Calu3 (cell line): ENCODE measurements around the gene FTMT. TPM values are rescaled to one million over a fixed set of nuclear protein-coding genes. Genes with fewer than 3 reads are reported as not detected.

Experiments used
- BruUV-seq: library from RNA; stranded (reverse); fragments of 400-500 nt; replicated peaks from 2 replicates; lab custom pipeline; 2021; lab: Mats Ljungman, UMichigan
- CTCF ChIA-PET: fragments of 300-600 bp; sonication (Branson Sonifier 250); formaldehyde crosslinking; loops from one replicate; lab custom pipeline; 2022; ENCODE audit warnings: antibody characterized with exemption; lab: Charles Lee
- DNase-seq: peaks from one replicate; pipeline ENCODE4 v3.0.0; 2022
- H3K27ac Mint-ChIP-seq: one replicate; pipeline ENCODE4 v1.8.0; 2022; ENCODE audit warnings: mixed read lengths; ENCODE audit not compliant: unreplicated experiment
- H3K27me3 Mint-ChIP-seq: one replicate; pipeline ENCODE4 v1.8.0; 2022; ENCODE audit warnings: mixed read lengths; ENCODE audit not compliant: unreplicated experiment
- H3K36me3 Mint-ChIP-seq: one replicate; pipeline ENCODE4 v1.8.0; 2022; ENCODE audit warnings: mild to moderate bottlenecking, moderate library complexity, mixed read lengths; ENCODE audit not compliant: insufficient read depth, unreplicated experiment
- H3K4me1 Mint-ChIP-seq: one replicate; pipeline ENCODE4 v1.8.0; 2022; ENCODE audit warnings: mild to moderate bottlenecking, low read depth, mixed read lengths; ENCODE audit not compliant: unreplicated experiment
- H3K4me3 Mint-ChIP-seq: one replicate; pipeline ENCODE4 v1.8.0; 2022; ENCODE audit warnings: mild to moderate bottlenecking, low read depth, moderate library complexity, mixed read lengths; ENCODE audit not compliant: unreplicated experiment
- H3K9me3 Mint-ChIP-seq: one replicate; pipeline ENCODE4 v1.8.0; 2022; ENCODE audit warnings: low read depth, mixed read lengths; ENCODE audit not compliant: unreplicated experiment
- intact Hi-C: fragments of 100-400 bp; cut with micrococcal nuclease; formaldehyde crosslinking; loops from one replicate; pipeline ENCODE4 v1.10.0; 2022; ENCODE audit not compliant: unreplicated experiment
- total RNA-seq: library from RNA; stranded (reverse); gene quantifications from 2 replicates; pipeline ENCODE4 v1.2.3, GENCODE V29; 2022
- TF ChIP-seq, protein P1 (sequence below): fragments of 200-600 bp; IDR thresholded peaks from one replicate; pipeline ENCODE4 v1.8.0; 2022; ENCODE audit warnings: antibody characterized with exemption; ENCODE audit not compliant: unreplicated experiment

The FTMT gene
- total RNA-seq, 1 experiment from 2014 or later, result not detected

DNA sequence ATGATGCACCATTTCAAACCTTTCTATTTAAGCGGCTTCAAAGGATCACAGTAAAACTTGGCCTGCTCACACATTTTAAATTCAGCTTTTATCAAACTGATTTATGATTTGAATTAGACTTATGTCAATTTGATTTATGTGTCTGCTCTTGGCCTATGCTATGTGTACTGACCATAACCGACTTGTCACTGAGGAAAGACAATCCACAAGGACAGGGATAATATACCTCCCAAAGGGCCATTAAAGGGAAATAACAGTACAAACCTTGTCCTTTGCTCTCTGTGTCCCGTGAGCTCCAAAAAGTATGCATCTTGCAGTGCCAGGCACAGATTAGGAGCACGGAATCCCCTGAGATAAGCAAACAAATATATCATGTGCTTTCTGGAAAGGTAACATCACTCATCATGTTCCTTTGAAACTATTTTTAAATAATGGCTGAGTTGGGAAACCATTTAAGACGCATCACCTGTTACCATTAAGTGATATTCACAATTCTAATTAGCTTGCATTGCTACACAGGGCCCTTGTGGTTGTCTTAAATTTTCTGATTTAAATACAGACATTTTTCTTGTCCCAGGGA lies 31.9 kb upstream of the FTMT start:
- Mint-ChIP-seq H3K9me3 (no peaks in the 10 kb centered on the region), H3K27me3 (no peaks in the 10 kb centered on the region), H3K4me3 (no peak overlapping the region), H3K4me1 (no peaks in the 10 kb centered on the region), H3K36me3 (no peaks in the 10 kb centered on the region), H3K27ac (no peak overlapping the region)
- BruUV-seq, result no TSS peak
- intact Hi-C loops, result no loop called here
- CTCF ChIA-PET, result no interaction called here
- DNase-seq, result no peak
- TF ChIP-seq, protein P1, sequence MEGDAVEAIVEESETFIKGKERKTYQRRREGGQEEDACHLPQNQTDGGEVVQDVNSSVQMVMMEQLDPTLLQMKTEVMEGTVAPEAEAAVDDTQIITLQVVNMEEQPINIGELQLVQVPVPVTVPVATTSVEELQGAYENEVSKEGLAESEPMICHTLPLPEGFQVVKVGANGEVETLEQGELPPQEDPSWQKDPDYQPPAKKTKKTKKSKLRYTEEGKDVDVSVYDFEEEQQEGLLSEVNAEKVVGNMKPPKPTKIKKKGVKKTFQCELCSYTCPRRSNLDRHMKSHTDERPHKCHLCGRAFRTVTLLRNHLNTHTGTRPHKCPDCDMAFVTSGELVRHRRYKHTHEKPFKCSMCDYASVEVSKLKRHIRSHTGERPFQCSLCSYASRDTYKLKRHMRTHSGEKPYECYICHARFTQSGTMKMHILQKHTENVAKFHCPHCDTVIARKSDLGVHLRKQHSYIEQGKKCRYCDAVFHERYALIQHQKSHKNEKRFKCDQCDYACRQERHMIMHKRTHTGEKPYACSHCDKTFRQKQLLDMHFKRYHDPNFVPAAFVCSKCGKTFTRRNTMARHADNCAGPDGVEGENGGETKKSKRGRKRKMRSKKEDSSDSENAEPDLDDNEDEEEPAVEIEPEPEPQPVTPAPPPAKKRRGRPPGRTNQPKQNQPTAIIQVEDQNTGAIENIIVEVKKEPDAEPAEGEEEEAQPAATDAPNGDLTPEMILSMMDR, result no peak

DNA sequence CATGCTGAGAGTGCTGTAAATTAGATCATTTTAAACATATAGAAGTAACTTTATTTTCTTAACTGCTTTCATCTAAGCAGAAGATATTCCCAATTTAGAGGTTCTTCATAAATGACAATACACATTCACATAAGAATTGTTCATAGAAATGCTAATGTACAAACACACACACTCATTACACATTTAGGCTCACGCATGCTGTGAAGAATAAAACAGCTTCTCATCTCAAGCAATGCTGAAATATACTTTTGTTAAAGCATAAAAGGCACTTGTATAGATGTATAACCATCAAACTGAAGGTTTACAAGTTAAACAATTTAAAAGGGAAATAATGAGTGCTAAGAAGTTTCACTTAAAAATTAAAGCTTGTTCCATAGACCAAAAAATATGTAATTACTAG lies 18.1 kb upstream of the FTMT start:
- BruUV-seq, result no TSS peak
- Mint-ChIP-seq H3K27me3 (no peaks in the 10 kb centered on the region), H3K4me1 (no peaks in the 10 kb centered on the region), H3K4me3 (no peak overlapping the region), H3K9me3 (no peaks in the 10 kb centered on the region), H3K27ac (no peak overlapping the region), H3K36me3 (no peaks in the 10 kb centered on the region)
- CTCF ChIA-PET, result no interaction called here
- intact Hi-C loops, result no loop called here
- no peak for DNase-seq
- TF ChIP-seq, protein P1, result no peak

DNA sequence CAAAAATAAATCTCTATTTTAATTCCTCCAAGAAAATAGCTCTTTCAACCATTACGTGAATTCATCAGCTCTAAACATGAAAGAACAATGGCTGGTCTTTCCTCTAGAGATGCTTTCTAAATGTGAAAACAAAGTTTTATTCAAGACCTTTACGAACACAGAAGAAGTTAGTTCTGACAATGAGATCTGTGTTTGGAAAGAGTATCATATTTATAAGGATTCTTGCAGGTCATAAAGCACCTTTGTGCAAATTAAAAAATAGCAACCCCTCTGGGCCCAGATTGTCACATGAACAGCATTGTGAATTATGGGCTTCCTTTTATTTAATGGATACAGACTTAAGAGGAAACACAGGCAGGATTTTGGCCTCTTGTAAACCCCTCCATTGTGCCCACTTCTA lies 17.7 kb upstream of the FTMT start:
- Mint-ChIP-seq H3K27me3 (no peaks in the 10 kb centered on the region), H3K4me1 (no peaks in the 10 kb centered on the region), H3K9me3 (no peaks in the 10 kb centered on the region), H3K27ac (no peak overlapping the region), H3K36me3 (no peaks in the 10 kb centered on the region), H3K4me3 (no peak overlapping the region)
- CTCF ChIA-PET, result no interaction called here
- TF ChIP-seq, protein P1, result no peak
- intact Hi-C loops, result no loop called here
- BruUV-seq, result no TSS peak
- DNase-seq, result no peak

DNA sequence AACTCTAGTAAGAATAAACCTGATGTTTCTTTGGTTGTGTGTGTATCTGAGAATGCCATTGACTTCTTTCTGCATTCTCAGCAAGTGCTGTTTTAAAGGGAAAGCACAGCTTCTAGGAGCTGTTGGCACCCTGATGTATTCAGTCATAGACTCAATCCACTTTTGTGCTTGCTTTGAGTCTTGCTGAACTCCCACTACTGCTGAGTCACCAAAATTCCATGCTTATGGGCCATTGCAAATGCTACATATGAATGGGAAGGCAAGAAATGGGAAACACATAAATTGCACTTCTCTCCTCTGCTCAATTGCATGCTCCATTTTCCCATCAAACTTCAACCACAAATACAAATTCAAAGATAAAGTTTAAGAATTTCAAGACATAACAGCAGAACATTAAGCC lies 9.8 kb upstream of the FTMT start:
- Mint-ChIP-seq H3K4me1 (no peaks in the 10 kb centered on the region), H3K27ac (no peak overlapping the region), H3K27me3 (no peaks in the 10 kb centered on the region), H3K9me3 (no peaks in the 10 kb centered on the region), H3K4me3 (no peak overlapping the region), H3K36me3 (no peaks in the 10 kb centered on the region)
- no peak for DNase-seq
- no TSS peak for BruUV-seq
- intact Hi-C loops, result no loop called here
- TF ChIP-seq, protein P1, result no peak
- CTCF ChIA-PET, result no interaction called here
